HL-60 (cell line): ENCODE results near the gene FAM120AOS.

Source experiments
- CTCF ChIP-seq: IDR thresholded peaks from one replicate; pipeline ENCODE4 v1.5.1; 2011; ENCODE audit warnings: low read length, control low read depth, inconsistent platforms; ENCODE audit not compliant: insufficient read depth
- POLR2AphosphoS5 ChIP-seq: IDR thresholded peaks from 2 replicates; pipeline ENCODE4 v1.6.1; 2012; ENCODE audit warnings: low read depth
- REST ChIP-seq: IDR thresholded peaks from 2 replicates; pipeline ENCODE4 v1.6.1; 2012; ENCODE audit warnings: low read depth; ENCODE audit not compliant: insufficient replicate concordance
- SPI1 ChIP-seq: IDR thresholded peaks from 2 replicates; pipeline ENCODE4 v1.6.1; 2012; ENCODE audit warnings: low read depth, mild to moderate bottlenecking, borderline replicate concordance

GRCh38 chr9:93451849-93452709, 1.3 kb downstream of the FAM120AOS start:
- TF ChIP-seq CTCF (no peak), REST (no peak), SPI1 (no peak), POLR2AphosphoS5 (0 out of 2 replicates have a peak, but pooled peaks have one; percentile 34)
